Activated CD8-positive, alpha-beta memory T cell treated with anti-CD3 and anti-CD28 coated beads, Interleukin-2, amount 50 U/mL, for 48 hours (primary cell): ENCODE results near the gene BRWD1.
"Not testable (repeated sequence)": the region's sequence is repeated elsewhere in the genome, so short reads cannot be mapped to it uniquely, and the experiment has no call there.

Experiments used
- DNase-seq: peaks from one replicate; pipeline ENCODE4 v3.0.0-alpha.2; 2020

Gene BRWD1

DNA sequence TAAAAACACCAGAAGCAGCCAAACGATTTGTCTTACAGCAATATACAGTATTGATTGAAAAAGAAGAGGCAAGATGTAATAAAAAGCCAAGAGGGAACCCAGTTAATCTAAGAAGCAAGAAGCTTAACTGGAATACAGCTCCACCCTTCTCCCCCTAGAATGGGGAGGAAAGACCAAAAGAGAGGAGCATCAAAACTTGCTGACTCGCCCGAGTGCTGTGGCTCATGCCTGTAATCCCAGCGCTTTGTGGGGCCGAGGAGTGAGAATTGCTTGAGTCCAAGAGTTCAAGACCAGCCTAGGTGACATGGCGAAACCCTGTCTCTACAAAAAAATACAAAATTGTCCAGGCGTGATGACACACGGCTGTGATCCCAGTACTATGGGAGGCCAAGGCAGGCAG, 32.2 kb downstream of the BRWD1 start:
- no peak for DNase-seq

DNA sequence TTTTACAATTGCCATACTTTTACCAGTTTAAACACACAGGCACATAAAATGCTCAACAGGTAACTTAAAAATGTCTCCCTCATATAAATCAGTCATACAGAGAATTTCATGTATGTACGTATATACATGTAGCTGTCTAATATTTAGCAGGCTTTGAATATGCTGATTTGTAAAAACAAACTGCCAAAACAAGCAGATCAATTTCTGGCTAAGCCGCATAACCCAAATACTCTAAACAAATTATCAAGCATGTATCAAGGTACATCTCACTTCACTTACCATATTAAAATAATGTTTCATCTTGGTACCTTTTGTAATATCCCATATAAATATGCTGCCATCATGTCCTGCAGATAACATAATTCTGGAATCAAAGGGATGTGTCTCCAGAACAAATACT, 43.8 kb downstream of the BRWD1 start:
- no peak for DNase-seq

DNA sequence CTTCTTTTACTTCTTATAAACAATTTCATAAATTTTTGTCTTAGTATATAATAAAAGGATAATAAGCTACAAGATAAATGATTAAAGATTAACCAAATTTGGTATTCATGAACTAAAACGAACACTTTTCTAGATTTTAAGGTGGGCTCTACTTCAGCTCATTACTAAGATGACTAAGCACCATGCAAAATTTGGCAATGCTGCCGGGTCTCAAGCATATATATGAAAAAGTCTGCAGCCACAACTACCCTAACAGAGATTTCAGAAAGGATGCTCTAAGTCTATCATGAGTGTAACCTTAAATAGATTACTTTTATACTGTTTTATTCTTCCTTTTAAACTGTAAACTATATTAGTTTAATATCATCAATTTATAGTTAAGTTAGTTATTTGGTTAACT, 47.8 kb downstream of the BRWD1 start:
- DNase-seq = no peak

DNA sequence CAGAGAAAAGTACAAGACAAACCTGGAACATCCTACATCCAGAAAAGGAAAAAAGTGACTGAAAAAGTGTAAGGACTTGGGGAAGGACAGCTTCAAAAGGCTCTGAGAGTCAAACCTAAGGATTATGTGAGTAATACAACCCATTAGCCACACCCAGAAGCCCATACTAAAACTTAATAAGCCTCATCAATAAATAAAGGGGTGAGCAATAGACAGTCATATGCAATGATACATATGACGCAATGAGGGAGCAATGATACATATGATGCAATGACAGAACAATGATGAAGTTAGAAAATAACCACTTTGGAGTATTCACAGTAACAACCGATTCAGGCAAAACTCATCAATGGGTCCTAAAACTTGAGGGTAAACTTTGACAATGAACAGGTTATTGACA, 50.1 kb downstream of the BRWD1 start:
- no peak for DNase-seq

DNA sequence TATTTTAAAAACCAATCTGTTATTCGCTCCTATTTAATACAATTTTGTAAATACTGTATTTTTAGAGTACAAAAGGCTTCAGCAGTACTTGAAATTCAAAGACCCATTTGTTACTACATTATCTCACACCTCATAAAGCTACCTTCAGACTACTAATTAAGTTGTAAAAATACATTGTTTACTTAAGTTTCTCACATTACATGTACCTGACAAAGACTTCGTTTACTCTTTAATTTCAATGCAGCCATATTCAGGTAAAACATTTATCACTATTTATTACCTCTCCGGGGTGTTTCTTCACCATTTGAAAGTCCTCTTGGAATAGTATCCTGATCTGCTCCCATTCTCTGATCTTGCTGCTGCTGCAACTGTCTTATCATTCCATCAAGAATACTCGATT, 55.2 kb downstream of the BRWD1 start:
- no peak for DNase-seq

DNA sequence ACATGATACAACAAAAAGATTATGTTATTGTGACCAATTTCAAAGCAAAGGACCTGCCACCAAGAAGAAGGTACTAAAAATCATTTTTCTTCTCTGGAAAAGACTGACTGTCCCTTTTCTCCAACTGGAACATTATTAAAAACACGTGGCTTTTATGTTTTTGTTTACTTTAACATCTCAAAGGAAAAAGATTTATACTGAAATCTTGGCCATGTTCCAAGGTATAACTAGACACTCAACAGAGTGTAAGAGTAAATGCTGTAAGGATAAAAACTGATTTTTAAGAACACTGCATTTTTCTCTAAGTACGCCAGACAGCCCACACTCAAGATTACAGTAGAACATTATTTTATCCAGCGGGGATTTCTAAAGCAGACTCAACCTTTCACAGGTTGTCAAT, 62.1 kb downstream of the BRWD1 start:
- DNase-seq = no peak

DNA sequence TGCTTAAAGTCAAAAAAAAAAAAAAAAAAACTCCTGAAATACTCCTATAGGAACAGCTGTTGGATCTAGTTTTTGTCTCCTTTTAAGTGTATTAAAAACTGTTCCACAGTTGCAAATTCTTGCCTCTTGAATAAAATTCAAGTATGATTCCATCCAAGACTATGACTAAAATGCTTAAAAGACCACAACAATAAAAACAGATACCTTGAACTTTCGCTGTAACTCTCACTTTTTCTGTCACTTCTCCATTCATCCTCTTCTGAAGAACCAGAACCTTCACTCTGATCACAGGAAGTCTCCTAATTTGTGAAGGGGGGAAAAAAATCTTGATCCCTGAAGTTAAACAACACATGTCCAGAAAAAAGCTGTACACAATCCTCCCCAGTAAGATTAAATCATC, 75.2 kb downstream of the BRWD1 start:
- DNase-seq = no peak

DNA sequence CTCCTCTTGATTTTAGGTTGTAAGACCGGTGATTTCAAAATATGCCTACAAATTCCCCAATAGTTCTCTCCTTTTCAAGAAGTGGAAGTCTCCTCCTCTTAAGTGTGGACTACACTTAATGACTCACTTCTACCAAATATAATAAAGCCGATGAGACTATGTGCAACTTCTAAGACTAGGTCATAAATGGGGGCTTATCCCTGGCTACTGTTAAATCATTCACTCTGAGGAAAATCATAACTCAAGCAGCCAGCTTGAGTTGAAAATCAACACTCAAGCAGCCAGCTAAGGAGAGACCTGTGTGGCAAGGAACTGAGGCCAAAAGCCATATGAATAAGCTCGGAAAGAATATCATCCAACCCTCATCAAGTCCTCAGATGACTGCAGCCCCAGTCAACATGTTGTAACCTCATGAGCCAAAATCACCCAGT, 80.6 kb downstream of the BRWD1 start:
- DNase-seq = no peak

DNA sequence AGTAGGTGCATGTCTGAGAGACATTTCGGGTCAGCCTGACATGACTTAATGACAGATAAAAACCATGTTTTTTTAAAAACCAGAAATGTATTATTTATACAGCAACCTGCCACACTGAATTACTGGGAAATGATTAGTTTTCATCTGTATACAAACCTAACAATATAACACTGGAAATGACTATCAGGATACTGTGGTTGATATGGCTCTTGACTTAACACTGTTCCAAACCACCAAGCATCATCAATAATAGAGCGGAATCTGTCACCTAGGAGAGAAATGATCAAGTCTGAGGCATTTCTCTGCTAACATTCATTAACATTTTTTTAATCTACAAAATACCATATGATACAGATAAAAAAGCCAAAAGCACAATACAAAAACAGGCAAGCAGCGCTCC, 88.5 kb downstream of the BRWD1 start:
- no peak for DNase-seq

DNA sequence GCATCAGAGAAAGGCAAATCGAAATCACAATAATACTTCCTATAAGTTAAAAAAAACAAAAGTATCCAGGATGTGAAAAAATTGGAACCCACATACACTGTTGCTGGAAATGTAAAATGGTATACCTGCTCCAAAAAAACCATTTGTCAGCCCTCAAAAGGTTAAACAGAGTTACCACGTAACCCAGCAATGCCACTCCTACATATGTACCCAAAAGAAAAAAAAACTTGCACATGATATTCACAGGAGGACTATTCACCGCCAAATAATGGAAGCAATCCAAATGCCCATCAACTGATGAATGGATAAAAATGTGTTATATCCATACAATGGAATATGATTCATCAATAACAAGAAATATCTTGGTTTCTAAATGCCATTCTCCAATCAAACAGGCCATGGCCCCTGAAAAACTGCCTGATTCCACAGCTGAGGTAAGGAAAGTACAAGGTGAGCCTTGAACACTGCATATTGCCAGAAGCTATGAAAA, 91.4 kb downstream of the BRWD1 start:
- no peak for DNase-seq

DNA sequence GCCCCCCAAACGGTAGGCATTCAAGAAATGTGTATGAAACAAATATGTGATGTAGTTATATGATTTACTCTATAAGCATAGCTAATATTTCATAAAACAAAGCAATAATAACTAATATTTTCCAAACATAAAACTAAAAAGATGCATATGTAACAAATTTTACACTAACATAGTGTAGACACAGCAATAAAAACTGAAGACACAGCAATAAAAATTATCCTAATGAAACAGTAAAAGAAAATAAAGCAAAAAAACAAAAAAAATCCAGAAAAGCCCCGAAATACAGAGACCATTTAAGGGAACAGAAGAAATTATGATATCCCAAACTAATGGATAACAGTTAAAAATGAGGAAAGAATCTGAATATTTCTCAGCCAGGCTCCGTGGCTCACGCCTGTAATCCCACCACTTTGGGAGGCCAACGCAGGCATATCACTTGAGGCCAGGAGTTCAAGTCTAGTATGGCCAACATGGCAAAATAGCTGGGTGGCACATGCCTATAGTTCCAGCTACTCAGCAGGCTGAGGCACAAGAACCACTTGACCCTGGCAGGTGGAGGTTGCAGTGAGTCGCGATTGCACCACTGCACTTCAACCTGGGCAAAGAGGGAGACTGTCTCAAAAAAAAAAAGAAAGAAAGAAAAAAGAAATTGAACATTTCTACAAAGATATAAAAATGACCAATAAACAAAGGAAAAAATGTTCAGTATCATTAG, 92.0 kb downstream of the BRWD1 start:
- no peak for DNase-seq

DNA sequence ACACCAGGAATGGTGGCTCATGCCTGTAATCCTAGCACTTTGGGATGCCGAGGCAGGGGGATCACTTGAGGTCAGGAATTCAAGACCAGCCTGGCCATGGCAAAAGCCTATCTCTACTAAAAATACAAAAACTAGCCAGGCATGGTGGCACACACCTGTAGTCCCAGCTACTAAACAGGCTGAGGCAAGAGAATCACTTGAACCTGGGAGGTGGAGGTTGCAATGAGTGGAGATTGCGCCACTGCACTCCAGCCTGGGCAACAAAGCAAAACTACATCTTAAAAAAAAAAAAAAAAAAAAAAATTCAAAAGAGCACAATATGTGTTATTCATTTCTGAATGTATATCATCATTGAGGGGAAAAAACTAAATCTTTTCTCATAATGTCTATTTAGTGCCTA, 92.6 kb downstream of the BRWD1 start:
- DNase-seq = not testable (repeated sequence)

DNA sequence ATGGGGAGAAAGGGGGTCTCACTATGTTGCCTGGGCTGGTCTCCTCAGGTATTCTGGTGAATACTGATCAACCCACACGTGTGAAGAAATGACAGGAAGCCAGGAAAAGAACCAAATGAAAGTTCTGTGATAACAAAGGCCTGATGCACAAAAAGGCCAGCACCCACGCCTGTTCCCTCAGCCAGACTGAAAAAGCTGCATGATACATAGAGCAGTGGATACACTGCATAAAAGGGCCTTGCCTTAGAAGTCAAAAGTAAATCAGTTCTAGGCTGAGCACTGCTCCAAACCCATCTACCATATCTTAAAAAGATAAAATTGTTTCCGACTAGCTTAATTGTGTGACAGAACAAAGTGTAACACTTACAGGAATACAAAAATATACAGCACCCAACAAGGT, 93.3 kb downstream of the BRWD1 start:
- DNase-seq = no peak

DNA sequence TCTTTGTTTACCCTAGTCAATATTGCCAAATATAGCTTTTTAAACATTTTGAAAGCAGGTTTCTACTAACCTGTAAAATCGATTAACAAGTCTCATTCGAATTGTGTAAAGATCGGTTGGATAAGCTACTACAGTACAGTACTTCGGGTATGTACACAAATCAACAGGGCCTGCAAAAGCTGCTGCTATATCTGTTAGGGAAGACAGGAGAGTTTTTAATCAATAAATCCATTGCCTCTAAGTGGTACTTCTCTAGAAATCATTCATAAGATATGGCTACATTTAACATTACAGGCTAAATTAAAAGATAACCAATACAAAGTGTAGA, 95.4 kb downstream of the BRWD1 start:
- DNase-seq = no peak

DNA sequence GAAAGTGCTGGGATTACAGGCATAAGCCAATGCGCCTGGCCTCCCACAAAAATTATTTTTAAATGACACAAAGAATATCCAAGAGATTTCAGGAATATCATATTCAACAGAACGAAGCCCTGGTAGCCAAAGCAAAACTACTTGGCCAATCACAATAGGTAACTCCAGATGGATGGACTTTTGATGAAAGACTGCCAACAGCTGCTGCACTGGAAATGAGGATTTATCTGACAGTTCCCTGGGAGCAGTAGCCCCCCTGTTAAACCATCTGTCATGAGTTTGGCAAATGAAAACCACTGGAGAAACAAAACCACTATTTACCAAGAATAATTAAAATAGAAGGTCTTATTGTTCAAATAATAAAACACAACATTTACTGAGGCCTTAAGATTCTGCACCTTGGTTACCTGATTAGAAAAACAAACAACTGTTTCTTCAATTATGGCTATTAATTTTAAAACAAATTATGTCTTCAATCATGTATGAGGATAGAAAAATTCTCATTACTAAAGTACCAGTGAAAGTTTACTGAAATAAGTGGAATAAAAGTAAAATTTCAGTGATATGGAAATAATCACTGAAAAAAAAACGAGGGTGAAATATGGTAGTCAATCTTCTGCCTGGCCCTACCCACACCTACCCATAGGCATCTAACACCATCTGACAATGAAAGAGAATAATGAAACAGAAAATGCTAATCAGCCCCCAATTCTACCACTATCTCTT, 95.9 kb downstream of the BRWD1 start:
- no peak for DNase-seq

DNA sequence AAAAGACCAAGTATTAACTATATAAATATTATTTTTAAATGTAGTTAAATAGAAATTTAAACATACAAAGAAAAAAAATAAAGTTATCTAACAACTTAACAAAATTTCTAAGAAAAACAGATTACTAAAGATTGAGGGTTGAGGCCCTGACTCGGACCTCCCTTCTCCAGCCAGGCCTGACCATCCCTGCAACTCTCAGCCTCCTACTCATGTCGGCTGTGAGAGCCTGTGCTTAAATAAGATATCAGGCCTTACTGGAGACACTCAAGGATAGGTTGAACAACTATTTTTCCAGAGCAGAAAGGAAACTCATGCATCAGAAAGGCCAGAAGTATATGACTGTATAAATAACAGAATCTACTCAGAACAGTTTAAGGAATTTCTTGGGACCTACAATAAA, 97.1 kb downstream of the BRWD1 start:
- DNase-seq = no peak

DNA sequence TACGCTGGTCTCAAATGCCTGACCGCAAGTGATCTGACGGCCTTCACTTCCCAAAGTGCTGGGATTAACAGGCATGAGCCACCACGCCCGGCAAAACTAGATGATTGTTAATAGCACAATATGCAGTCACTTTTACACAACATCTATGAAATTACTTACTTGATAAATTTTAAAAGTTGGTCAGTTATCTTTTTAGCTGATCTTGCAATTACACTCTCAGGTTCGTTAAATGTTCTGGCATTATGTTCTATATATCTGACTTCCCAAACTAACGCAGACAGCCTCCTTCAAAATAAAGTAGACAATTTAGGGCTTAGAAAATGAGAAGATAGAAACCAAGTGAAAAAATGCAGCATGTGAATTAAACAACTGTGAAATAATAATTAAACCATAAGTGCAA, 98.4 kb downstream of the BRWD1 start:
- no peak for DNase-seq

DNA sequence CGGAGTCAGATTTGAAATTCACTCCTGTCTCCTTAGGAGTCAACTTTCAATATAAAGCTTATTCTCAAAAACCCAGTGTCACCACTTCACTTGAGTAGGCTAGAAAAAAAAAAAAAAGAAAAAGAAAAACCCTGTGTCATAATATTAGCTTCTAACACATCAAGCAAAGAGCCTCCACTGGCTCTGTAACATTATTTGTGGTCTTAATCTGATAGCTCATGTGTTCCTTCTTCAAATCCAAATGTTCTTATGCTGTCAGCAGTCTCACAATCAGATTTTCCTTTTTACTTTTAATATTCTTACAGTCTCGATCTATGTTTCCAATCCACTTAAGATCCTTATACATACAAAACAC, 104.1 kb downstream of the BRWD1 start:
- no peak for DNase-seq

DNA sequence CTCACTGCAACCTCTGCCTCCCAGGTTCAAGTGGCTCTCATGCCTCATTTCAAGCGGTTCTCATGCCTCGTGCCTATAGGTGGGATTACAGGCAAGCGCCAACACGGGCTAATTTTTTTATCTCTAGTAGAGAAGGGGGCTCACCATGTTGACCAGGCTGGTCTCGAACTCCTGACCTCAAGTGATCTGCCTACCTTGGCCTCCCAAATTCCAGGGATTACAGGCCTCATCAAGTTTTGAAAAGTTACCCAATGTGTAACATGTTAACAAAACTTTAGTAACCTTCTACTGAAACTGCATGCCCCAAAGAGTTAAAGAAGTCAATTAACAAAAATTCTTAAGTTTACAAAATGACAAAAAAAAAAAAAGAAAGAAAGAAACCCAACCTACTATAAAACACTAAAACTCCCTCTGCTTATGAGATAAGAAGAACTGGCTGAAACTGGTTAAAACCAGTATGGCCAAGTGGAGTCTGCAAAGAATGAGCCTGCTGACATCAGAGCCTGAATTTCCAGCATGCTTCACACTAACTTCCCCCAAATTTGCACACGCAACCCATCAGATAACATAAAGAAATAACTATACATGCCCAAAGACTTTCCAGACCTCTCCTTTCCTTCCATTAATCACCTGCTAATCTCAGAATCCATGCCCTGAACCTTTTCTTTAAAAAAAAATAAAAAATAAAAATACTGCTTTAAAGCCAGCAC, 104.7 kb downstream of the BRWD1 start:
- DNase-seq = no peak

DNA sequence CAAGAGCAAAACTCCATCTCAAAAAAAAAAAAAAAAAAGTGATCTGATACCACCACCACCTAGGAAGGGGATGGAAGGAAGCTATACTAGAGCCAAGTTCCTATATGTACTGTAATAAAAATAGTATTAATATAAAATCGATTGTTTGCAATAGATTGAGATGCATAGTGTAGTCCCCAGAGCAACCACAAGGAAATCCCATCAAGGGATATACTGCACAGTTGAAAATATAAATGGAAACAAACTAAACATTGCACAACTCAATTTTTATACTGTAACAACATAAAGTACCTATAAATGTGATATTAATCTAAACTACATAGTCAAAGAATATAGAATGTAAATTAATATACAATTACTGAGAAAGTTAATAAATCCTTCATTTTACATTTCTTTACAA, 109.3 kb downstream of the BRWD1 start:
- no peak for DNase-seq

DNA sequence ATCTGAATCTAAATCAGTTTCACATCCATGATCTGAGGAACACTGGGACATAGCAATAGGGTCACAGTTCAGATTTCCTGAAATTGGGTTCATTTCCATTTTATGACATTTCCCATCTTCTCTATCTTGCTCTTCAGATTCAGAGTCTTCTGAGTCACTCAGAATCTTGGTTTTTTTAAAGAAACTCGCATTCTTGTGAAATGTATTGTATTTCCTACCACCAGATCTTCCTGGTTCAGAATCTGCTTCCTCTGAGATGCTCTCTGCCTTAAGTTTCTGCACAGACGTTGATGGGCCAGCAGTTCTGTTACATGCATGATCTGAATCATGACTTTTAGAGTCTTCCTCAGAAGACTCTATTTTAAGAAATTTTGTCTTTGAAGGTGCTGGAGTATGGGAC, 114.6 kb downstream of the BRWD1 start:
- DNase-seq = no peak

DNA sequence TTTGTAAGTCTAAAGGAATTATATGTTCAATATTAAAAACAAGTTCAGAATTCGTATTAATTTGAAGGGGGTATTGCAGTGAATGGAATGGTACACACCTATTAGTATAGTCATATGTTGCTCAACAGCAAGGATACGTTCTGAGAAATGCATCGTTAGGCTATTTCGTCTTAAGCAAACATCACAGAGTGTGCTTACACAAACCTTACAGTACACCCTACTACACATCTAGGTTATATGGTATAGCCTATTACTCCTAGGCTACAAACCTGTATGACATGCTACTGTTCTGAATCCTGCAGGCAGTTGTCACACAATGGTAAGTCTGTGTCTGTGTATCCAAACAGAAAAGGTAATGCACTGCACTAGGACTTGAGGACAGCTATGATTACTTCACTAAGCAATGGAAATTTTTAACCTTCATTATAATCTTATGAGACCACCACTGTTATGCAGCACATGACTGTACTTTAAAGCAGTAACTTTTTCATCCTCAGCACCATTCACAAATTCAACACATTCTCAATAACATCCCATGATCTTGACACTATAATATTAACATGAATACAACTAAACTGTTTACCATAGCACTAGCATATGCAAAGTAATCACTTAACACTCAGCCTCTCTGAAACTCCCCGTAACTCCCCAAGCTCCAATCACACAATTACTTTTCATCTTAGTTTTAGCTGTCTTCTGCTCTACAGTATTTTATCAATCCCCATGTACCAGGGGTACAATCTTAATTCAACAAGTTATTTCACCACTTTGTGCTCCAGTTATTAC, 115.8 kb downstream of the BRWD1 start:
- DNase-seq = no peak

DNA sequence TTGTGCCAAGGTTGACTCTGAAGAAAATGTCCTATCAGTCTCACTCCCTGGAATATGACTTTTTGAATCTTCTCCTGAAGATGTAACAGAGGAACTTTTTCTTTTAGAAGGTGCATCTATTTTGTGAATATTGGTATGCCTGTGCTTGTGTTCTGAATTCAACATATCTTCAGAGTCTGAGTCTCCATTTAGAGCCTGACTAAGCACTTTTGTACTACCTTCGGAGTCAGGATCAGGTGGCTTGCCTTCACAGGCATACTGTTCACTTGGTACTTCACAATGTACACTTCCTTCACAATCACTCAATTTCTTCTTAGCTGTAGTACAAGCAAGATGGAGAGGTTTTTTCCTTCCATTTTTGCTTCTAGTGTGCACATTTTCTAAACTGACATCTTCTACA, 116.6 kb downstream of the BRWD1 start:
- no peak for DNase-seq

DNA sequence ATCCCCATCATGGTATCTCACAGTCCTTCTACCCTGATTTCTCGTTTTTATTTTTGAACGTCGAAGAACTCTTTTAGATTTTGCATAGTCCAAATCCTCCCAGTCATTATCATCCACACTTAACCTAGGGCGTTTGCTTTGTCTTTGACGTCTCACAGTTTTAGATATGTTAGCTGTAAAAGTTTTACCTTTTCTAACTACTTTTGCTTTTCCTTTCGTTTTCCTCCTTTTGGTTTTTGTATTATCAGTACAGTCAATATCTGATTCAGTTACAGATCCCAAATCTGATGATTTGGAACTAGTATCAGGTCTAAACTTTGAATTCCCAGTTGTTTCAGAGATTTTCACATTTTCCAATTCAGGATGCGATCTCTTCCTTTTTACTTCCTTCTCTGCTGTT, 117.1 kb downstream of the BRWD1 start:
- DNase-seq = no peak
